Calu3 (cell line): Measurements from ENCODE around the gene RXRA. TPM values are rescaled to one million over a fixed set of nuclear protein-coding genes. Genes with fewer than 3 reads are reported as not detected.
A peak's percentile ranks its signal among the peaks of the same experiment; 100 is the strongest.

Source experiments
- BruUV-seq: library from RNA; stranded (reverse); fragments of 400-500 nt; replicated peaks from 2 replicates; lab custom pipeline; 2021; lab: Mats Ljungman, UMichigan
- CTCF ChIA-PET: fragments of 300-600 bp; sonication (Branson Sonifier 250); formaldehyde crosslinking; loops from one replicate; lab custom pipeline; 2022; ENCODE audit warnings: antibody characterized with exemption; lab: Charles Lee
- DNase-seq: peaks from one replicate; pipeline ENCODE4 v3.0.0; 2022
- H3K27ac Mint-ChIP-seq: one replicate; pipeline ENCODE4 v1.8.0; 2022; ENCODE audit warnings: mixed read lengths; ENCODE audit not compliant: unreplicated experiment
- H3K27me3 Mint-ChIP-seq: one replicate; pipeline ENCODE4 v1.8.0; 2022; ENCODE audit warnings: mixed read lengths; ENCODE audit not compliant: unreplicated experiment
- H3K36me3 Mint-ChIP-seq: one replicate; pipeline ENCODE4 v1.8.0; 2022; ENCODE audit warnings: mild to moderate bottlenecking, moderate library complexity, mixed read lengths; ENCODE audit not compliant: insufficient read depth, unreplicated experiment
- H3K4me1 Mint-ChIP-seq: one replicate; pipeline ENCODE4 v1.8.0; 2022; ENCODE audit warnings: mild to moderate bottlenecking, low read depth, mixed read lengths; ENCODE audit not compliant: unreplicated experiment
- H3K4me3 Mint-ChIP-seq: one replicate; pipeline ENCODE4 v1.8.0; 2022; ENCODE audit warnings: mild to moderate bottlenecking, low read depth, moderate library complexity, mixed read lengths; ENCODE audit not compliant: unreplicated experiment
- H3K9me3 Mint-ChIP-seq: one replicate; pipeline ENCODE4 v1.8.0; 2022; ENCODE audit warnings: low read depth, mixed read lengths; ENCODE audit not compliant: unreplicated experiment
- intact Hi-C: fragments of 100-400 bp; cut with micrococcal nuclease; formaldehyde crosslinking; loops from one replicate; pipeline ENCODE4 v1.10.0; 2022; ENCODE audit not compliant: unreplicated experiment
- total RNA-seq: library from RNA; stranded (reverse); gene quantifications from 2 replicates; pipeline ENCODE4 v1.2.3, GENCODE V29; 2022
- TF ChIP-seq, protein P1 (sequence below): fragments of 200-600 bp; IDR thresholded peaks from one replicate; pipeline ENCODE4 v1.8.0; 2022; ENCODE audit warnings: antibody characterized with exemption; ENCODE audit not compliant: unreplicated experiment

RXRA gene
- total RNA-seq, 1 experiment from 2014 or later: 15.0 TPM

DNA sequence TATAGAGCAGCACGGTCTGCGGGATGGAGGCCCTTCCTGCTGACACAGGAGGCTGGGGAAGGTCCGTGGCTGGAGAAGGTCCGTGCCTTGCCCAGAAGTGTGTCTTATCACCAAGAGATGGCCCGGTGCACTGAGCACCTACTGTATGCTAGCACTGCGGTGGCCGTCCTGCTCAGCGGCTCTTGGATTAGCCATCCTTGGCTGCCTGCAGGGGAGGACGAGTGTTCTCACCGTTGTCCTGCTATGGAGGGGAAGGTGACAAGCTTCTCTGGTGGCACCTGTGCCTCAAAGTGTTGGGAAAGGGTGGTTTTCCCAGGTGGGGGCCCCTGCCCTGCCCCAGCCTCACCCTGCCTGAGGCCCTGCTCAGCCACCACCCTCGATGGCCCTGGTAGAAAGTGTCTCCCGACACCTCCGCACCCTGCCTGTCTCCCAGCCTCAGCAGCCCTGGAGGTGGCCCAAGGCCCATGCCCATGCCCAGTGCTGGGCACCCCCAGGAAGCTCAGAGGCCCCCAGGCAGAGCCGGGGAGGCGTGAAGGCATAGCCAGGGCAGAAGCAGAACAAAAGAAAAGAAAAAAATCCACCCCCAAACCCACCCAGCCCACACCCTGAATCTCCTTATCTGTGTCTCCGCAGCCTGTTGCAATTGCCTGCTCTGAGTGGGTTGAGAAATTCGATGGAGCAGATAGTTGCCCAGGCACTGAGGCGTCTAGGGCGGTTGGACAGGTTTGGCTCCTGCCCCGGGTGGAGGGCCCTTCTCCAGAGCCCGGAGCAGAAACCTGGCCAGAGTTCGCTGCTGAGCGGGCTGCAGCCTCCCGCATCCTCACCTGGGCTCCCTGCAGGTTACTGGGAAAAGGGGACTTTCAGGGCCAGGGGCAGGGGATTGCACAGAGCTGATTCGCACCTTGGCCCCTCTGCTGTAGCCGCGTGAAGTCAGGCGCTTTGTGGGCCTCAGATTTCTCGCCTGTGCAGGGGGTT, 30.5 kb downstream of the RXRA start:
- Mint-ChIP-seq H3K27me3 (no peaks in the 10 kb centered on the region), H3K4me1 (no peaks in the 10 kb centered on the region), H3K4me3 (no peak overlapping the region), H3K27ac (no peak overlapping the region), H3K9me3 (no peaks in the 10 kb centered on the region), H3K36me3 (peaks cover 4% of the 10 kb centered on the region)
- TF ChIP-seq, protein P1, sequence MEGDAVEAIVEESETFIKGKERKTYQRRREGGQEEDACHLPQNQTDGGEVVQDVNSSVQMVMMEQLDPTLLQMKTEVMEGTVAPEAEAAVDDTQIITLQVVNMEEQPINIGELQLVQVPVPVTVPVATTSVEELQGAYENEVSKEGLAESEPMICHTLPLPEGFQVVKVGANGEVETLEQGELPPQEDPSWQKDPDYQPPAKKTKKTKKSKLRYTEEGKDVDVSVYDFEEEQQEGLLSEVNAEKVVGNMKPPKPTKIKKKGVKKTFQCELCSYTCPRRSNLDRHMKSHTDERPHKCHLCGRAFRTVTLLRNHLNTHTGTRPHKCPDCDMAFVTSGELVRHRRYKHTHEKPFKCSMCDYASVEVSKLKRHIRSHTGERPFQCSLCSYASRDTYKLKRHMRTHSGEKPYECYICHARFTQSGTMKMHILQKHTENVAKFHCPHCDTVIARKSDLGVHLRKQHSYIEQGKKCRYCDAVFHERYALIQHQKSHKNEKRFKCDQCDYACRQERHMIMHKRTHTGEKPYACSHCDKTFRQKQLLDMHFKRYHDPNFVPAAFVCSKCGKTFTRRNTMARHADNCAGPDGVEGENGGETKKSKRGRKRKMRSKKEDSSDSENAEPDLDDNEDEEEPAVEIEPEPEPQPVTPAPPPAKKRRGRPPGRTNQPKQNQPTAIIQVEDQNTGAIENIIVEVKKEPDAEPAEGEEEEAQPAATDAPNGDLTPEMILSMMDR: no peak
- CTCF ChIA-PET: interaction anchor here (1.4 kb wide), 1 partner anchor 29 kb away, joined by 5 read pairs; no protein-coding TSS in a partner anchor
- no TSS peak for BruUV-seq
- intact Hi-C loops: no loop called here
- peak; percentile 70 for DNase-seq

DNA sequence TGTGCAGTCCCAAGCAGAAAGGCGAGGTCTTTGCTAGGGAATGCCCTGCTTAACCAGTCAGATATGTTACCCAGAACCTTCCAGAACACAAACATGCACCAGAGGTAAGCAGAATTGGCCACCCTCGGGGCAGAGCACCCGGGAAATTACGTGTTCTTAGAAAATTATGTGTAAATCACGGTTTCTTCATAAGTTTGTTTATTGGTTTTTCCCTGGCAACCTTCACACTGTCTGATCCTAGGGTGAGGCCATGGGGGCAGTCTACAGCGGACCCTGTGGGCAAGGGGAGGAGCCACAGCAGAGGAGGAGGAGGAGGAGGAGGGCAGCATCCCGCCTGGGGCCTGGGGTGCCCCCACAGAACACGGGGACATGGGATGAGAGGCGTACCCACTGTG, 31.4 kb downstream of the RXRA start:
- Mint-ChIP-seq H3K9me3 (no peaks in the 10 kb centered on the region), H3K4me3 (no peak overlapping the region), H3K4me1 (no peaks in the 10 kb centered on the region), H3K36me3 (no peaks in the 10 kb centered on the region), H3K27me3 (no peaks in the 10 kb centered on the region), H3K27ac (no peak overlapping the region)
- intact Hi-C loops: no loop called here
- TF ChIP-seq, protein P1: no peak
- CTCF ChIA-PET: no interaction called here
- no TSS peak for BruUV-seq
- DNase-seq: no peak

DNA sequence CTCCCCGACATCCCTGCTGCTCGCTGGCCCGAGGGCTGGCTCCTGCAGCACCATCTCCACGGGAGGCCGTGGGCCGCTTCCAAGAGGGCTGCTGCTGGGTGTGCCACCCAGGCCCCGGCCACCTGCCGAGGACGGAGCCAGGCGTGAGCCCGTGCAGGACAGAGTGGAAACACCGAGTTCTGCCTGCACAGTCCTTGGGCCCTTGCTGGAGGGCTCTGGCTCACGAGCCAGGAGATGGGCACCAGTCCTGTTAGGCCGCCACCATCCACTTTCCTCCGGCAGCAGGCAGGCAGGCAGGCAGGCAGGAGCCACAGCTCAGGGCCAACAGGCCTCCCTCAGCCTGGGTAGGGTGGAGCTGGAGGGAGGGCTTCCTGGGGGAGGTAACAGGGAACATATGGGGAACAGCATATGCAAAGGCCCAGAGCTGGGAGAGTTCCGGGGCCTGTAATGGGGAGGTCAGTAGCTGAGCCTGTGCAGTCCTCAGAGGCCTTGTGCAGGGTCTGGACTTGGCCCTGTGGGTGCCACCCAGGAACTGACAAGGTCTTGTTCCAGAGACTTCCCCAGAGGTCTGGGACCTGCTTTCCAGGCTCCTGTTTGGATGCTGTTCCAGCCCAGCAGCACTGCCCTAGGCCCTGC, 31.9 kb downstream of the RXRA start:
- H3K4me3 Mint-ChIP-seq: no peak overlapping the region
- intact Hi-C loops: no loop called here
- H3K27ac Mint-ChIP-seq: no peak overlapping the region
- no peaks in the 10 kb centered on the region for H3K36me3 Mint-ChIP-seq
- CTCF ChIA-PET: interaction anchor here (0.5 kb wide), 1 partner anchor 21 kb away, joined by 3 read pairs; no protein-coding TSS in a partner anchor
- no peaks in the 10 kb centered on the region for H3K27me3 Mint-ChIP-seq
- no peaks in the 10 kb centered on the region for H3K9me3 Mint-ChIP-seq
- no TSS peak for BruUV-seq
- H3K4me1 Mint-ChIP-seq: no peaks in the 10 kb centered on the region
- no peak for DNase-seq
- TF ChIP-seq, protein P1: no peak

DNA sequence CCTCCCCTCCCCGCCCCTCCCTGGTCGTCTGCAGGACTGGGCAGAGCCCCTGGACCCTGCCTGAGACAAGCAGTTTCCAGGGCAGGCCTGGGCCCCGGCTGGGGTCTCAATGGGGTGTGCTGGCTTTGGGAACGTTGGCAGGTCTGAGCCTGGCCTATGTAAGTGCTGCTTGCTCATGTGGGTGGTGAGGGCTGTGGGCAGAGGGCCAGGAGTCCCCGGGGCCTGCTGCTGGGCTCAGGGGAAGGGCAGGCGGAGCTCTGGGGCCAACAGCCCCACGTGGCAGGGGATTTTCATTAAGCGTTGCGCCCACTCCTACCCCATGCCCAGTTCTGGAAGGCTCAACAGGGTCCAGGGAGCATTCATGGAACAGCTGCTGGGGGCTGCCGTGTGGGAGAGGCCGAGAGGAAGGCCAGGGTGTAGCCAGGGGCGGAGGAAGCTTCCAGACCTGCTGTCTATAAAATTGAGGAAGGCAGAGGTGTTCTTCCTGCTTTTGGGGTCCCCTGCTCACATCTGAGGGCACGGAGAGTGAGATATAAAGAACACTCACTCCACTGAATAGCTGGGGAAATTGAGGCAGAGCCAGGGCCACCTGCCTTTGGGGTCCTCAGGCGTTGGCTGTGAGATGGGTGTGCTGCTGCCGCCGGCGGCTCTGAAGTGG, 32.5 kb downstream of the RXRA start:
- Mint-ChIP-seq H3K27ac (no peak overlapping the region), H3K4me3 (no peak overlapping the region), H3K27me3 (no peaks in the 10 kb centered on the region), H3K4me1 (no peaks in the 10 kb centered on the region), H3K36me3 (no peaks in the 10 kb centered on the region), H3K9me3 (no peaks in the 10 kb centered on the region)
- CTCF ChIA-PET: interaction anchor here (0.5 kb wide), 1 partner anchor 20 kb away, joined by 3 read pairs; no protein-coding TSS in a partner anchor
- TF ChIP-seq, protein P1: no peak
- no peak for DNase-seq
- BruUV-seq: no TSS peak
- intact Hi-C loops: no loop called here
